Muscle of leg (tissue), 11 donors: ENCODE measurements around the gene GFOD2. TPM values are rescaled to one million over a fixed set of nuclear protein-coding genes. Genes with fewer than 3 reads are reported as not detected.

Experiments used
- DNase-seq: peaks from one replicate; pipeline ENCODE4 v3.0.0; 2013
- H3K27ac ChIP-seq: one replicate; pipeline ENCODE4 v1.5.1; 2013; ENCODE audit warnings: mild to moderate bottlenecking, low read length, control low read depth
- H3K27me3 ChIP-seq: one replicate; pipeline ENCODE4 v1.6.1; 2013; ENCODE audit warnings: low read length; ENCODE audit not compliant: control insufficient read depth, insufficient read depth
- H3K36me3 ChIP-seq: one replicate; pipeline ENCODE4 v1.6.1; 2013; ENCODE audit warnings: low read length; ENCODE audit not compliant: control insufficient read depth, insufficient read depth
- H3K4me1 ChIP-seq: one replicate; pipeline ENCODE4 v1.6.1; 2013; ENCODE audit warnings: low read length; ENCODE audit not compliant: control insufficient read depth, insufficient read depth
- H3K4me3 ChIP-seq: one replicate; pipeline ENCODE4 v1.5.1; 2013; ENCODE audit warnings: low read length, control low read depth
- H3K9me3 ChIP-seq: replicated peaks from 2 replicates; pipeline ENCODE4 v1.6.1; 2013; ENCODE audit warnings: low read depth, low read length; ENCODE audit not compliant: control insufficient read depth
- WGBS: methylation state at CpG from one replicate; pipeline ENCODE4 v1.1.5; 2013; ENCODE audit warnings: missing lambda C conversion rate; ENCODE audit not compliant: insufficient coverage; 5-methylcytosine and 5-hydroxymethylcytosine counted together
- polyA plus RNA-seq, 8 donors: library from polyadenylated mRNA; unstranded; fragments of 120-200 nt; gene quantifications; one replicate each; pipeline versions ENCODE4 v1.2.1 to v1.2.3, GENCODE V29; 2013; ENCODE audit warnings: inconsistent platforms in 1 of 8, low replicate concordance in 1 of 8; ENCODE audit not compliant: insufficient read length in 8 of 8, insufficient read depth in 1 of 8
- total RNA-seq: library from RNA; stranded (reverse); fragments of 120-200 nt; gene quantifications from one replicate; pipeline ENCODE4 v1.2.4, GENCODE V29; 2013

Gene GFOD2
- total and polyA plus RNA-seq, 9 donors: 11.4 to 18.3 (median 13.9) TPM

- no peaks in the 10 kb centered on the region for H3K9me3 ChIP-seq
- peaks cover 92% of the 10 kb centered on the region for H3K27me3 ChIP-seq
- no peak overlapping the region for H3K27ac ChIP-seq
- peaks cover 11% of the 10 kb centered on the region for H3K4me1 ChIP-seq
- WGBS: 14% methylated on average over 62 of the region's 65 CpGs
- no peaks in the 10 kb centered on the region for H3K36me3 ChIP-seq
- H3K4me3 ChIP-seq: no peak overlapping the region
- no peak for DNase-seq
Observed at GRCh38 chr16:67648088-67648763, 70.9 kb downstream of the GFOD2 start.

- H3K27ac ChIP-seq: no peak overlapping the region
- H3K27me3 ChIP-seq: peaks cover 89% of the 10 kb centered on the region
- DNase-seq: no peak
- H3K4me3 ChIP-seq: no peak overlapping the region
- H3K9me3 ChIP-seq: no peaks in the 10 kb centered on the region
- H3K4me1 ChIP-seq: peaks cover 9% of the 10 kb centered on the region
- H3K36me3 ChIP-seq: no peaks in the 10 kb centered on the region
- 82% methylated on average over 4 of the region's 13 CpGs for WGBS
Observed at GRCh38 chr16:67647681-67648080, 71.4 kb downstream of the GFOD2 start.

- no peak for DNase-seq
- H3K27me3 ChIP-seq: peaks cover 85% of the 10 kb centered on the region
Observed at GRCh38 chr16:67647111-67647651, 71.9 kb downstream of the GFOD2 start.

GRCh38 chr16:67645397-67646121 lies 73.6 kb downstream of the GFOD2 start:
- no peaks in the 10 kb centered on the region for H3K9me3 ChIP-seq
- H3K4me1 ChIP-seq: peaks cover 12% of the 10 kb centered on the region
- DNase-seq: no peak
- no peak overlapping the region for H3K27ac ChIP-seq
- 77% methylated on average over 15 of the region's 15 CpGs for WGBS
- H3K27me3 ChIP-seq: peaks cover 69% of the 10 kb centered on the region
- H3K4me3 ChIP-seq: no peak overlapping the region
- no peaks in the 10 kb centered on the region for H3K36me3 ChIP-seq

More at GRCh38 chr16:67647111-67647651, 71.9 kb downstream of the GFOD2 start:
- no peak overlapping the region for H3K27ac ChIP-seq
- no peaks in the 10 kb centered on the region for H3K9me3 ChIP-seq
- no peaks in the 10 kb centered on the region for H3K36me3 ChIP-seq
- no peak overlapping the region for H3K4me3 ChIP-seq
- WGBS: 70% methylated on average over 14 of the region's 15 CpGs
- H3K4me1 ChIP-seq: peaks cover 9% of the 10 kb centered on the region

- Histone ChIP-seq H3K4me3 (no peak overlapping the region), H3K36me3 (peaks cover 6% of the 10 kb centered on the region), H3K9me3 (no peaks in the 10 kb centered on the region), H3K27me3 (peaks cover 54% of the 10 kb centered on the region), H3K4me1 (peaks cover 12% of the 10 kb centered on the region), H3K27ac (no peak overlapping the region)
- WGBS: 86% methylated on average over 9 of the region's 9 CpGs
- no peak for DNase-seq
Observed at GRCh38 chr16:67644038-67644437, 75.1 kb downstream of the GFOD2 start.

GRCh38 chr16:67641779-67642708 lies 77.1 kb downstream of the GFOD2 start:
- Histone ChIP-seq H3K4me1 (peaks cover 9% of the 10 kb centered on the region), H3K27ac (no peak overlapping the region), H3K27me3 (peaks cover 34% of the 10 kb centered on the region), H3K9me3 (no peaks in the 10 kb centered on the region), H3K4me3 (no peak overlapping the region), H3K36me3 (peaks cover 24% of the 10 kb centered on the region)
- WGBS: 61% methylated on average over 9 of the region's 10 CpGs
- peak; percentile 41 for DNase-seq

GRCh38 chr16:67637625-67638024 lies 81.5 kb downstream of the GFOD2 start:
- H3K4me1 ChIP-seq: peaks cover 5% of the 10 kb centered on the region
- H3K36me3 ChIP-seq: peaks cover 52% of the 10 kb centered on the region
- H3K27me3 ChIP-seq: no peaks in the 10 kb centered on the region
- H3K27ac ChIP-seq: no peak overlapping the region
- DNase-seq: no peak
- 57% methylated on average over 4 of the region's 12 CpGs for WGBS
- no peaks in the 10 kb centered on the region for H3K9me3 ChIP-seq
- no peak overlapping the region for H3K4me3 ChIP-seq

GRCh38 chr16:67636713-67637112 lies 82.4 kb downstream of the GFOD2 start:
- DNase-seq: no peak
- no peaks in the 10 kb centered on the region for H3K27me3 ChIP-seq
- H3K36me3 ChIP-seq: peaks cover 61% of the 10 kb centered on the region
- WGBS: 69% methylated on average over 4 of the region's 8 CpGs
- H3K4me3 ChIP-seq: no peak overlapping the region
- H3K4me1 ChIP-seq: no peaks in the 10 kb centered on the region
- no peak overlapping the region for H3K27ac ChIP-seq
- H3K9me3 ChIP-seq: no peaks in the 10 kb centered on the region

- H3K27me3 ChIP-seq: no peaks in the 10 kb centered on the region
- DNase-seq: no peak
- H3K4me3 ChIP-seq: no peak overlapping the region
- no peaks in the 10 kb centered on the region for H3K4me1 ChIP-seq
- 63% methylated on average over 4 of the region's 7 CpGs for WGBS
- H3K27ac ChIP-seq: no peak overlapping the region
- no peaks in the 10 kb centered on the region for H3K9me3 ChIP-seq
- peaks cover 72% of the 10 kb centered on the region for H3K36me3 ChIP-seq
Observed at GRCh38 chr16:67632415-67633172, 86.5 kb downstream of the GFOD2 start.
